Testis (tissue), 2 donors: ENCODE results near the gene NCBP2.

Experiments
- CTCF ChIP-seq, 3 experiments: fragments of 450-650 bp in 2 of 3; fragments of 200-600 bp in 1 of 3; sonication (generic) in 1 of 3; IDR thresholded peaks; one replicate each; pipeline ENCODE4 v1.5.1; 2016 to 2019; ENCODE audit warnings: antibody characterized with exemption in 3 of 3, mild to moderate bottlenecking in 2 of 3, moderate library complexity in 1 of 3
- POLR2A ChIP-seq: fragments of 450-650 bp; IDR thresholded peaks from one replicate; pipeline ENCODE4 v1.6.1; 2017; ENCODE audit warnings: antibody characterized with exemption, mild to moderate bottlenecking, moderate library complexity

DNA sequence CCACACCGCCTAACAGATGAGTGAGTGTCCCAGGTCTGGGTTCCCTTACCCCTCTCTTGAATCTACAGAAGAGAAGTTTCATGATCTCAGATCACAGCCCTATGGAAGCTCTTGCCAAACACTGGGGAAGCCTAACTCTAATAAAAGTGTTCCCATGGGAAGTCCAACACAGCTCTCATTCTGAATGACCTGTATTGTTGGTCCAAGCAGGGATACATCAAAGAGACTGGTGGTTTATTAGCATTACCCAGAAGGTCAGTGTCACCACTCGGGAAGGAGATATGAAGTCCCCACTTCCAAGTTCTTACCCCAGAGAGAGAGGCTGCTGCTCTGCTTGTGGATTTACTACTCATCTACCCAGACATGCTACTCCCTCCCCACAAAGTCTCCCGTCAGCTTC, 9.0 kb upstream of the NCBP2 start:
- no peak for TF ChIP-seq CTCF (IDR thresholded peaks at IDR 0.05)
- no peak for TF ChIP-seq POLR2A
